Heart right ventricle (tissue), 16 donors: ENCODE data around the gene TMEM269. TPM values are rescaled to one million over a fixed set of nuclear protein-coding genes. Genes with fewer than 3 reads are reported as not detected.

Source experiments
- ATAC-seq, 8 donors: fragments of 200-7000 bp; cut with Tn5 transposase; one replicate each; pipeline ENCODE4 v1.9.1; 2020; ENCODE audit warnings: mild to moderate bottlenecking in 8 of 8, moderate library complexity in 8 of 8, moderate number of reproducible peaks in 1 of 8
- DNase-seq, 2 donors: peaks; one replicate each; pipeline ENCODE4 v3.0.0-alpha.2; 2020
- H3K27ac ChIP-seq, 10 donors: fragments of 200-600 bp; sonication (generic) in 2 of 10; one replicate each; pipeline versions ENCODE4 v1.5.0 to v1.8.0; 2020 to 2022; ENCODE audit warnings: mild to moderate bottlenecking in 3 of 10
- H3K27me3 ChIP-seq, 7 donors: fragments of 200-600 bp; one replicate each; pipeline ENCODE4 v1.8.0; 2021 to 2022; ENCODE audit warnings: mild to moderate bottlenecking in 2 of 7
- H3K36me3 ChIP-seq, 9 donors: fragments of 200-600 bp; sonication (generic) in 1 of 9; one replicate each; pipeline versions ENCODE4 v1.5.0 to v1.8.0; 2020 to 2022; ENCODE audit warnings: mild to moderate bottlenecking in 2 of 9
- H3K4me1 ChIP-seq, 9 donors: fragments of 200-600 bp; sonication (generic) in 1 of 9; one replicate each; pipeline versions ENCODE4 v1.5.0 to v1.8.0; 2020 to 2022; ENCODE audit warnings: mild to moderate bottlenecking in 4 of 9
- H3K4me3 ChIP-seq, 10 donors: fragments of 200-600 bp; sonication (generic) in 2 of 10; one replicate each; pipeline versions ENCODE4 v1.5.0 to v1.8.0; 2020 to 2022; ENCODE audit warnings: mild to moderate bottlenecking in 7 of 10, moderate library complexity in 2 of 10
- H3K9me3 ChIP-seq, 11 donors: fragments of 200-600 bp in 10 of 11; sonication (generic) in 2 of 11; one replicate each; pipeline versions ENCODE4 v1.5.0 to v1.8.0; 2013 to 2022; ENCODE audit warnings: mild to moderate bottlenecking in 2 of 11, control low read depth in 1 of 11, moderate library complexity in 1 of 11
- WGBS, 2 donors: extraction: QIAGEN DNeasy Blood & Tissue Kit; methylation state at CpG; one replicate each; pipeline ENCODE4 v1.1.7; 2013; ENCODE audit warnings: inconsistent platforms in 1 of 2; 5-methylcytosine and 5-hydroxymethylcytosine counted together
- intact Hi-C, 10 donors: fragments of 100-400 bp; cut with DNase I; formaldehyde crosslinking; loops; one replicate each; pipeline versions ENCODE4 v1.11.1 to v1.14.2; 2022
- polyA plus RNA-seq, 2 donors: library from polyadenylated mRNA; stranded (reverse); fragments of 200-250 nt; gene quantifications; one replicate each; pipeline ENCODE4 v1.2.3, GENCODE V29; 2013
- total RNA-seq, 10 donors: library from RNA; stranded (reverse); fragmentation: NEBNext Ultra II Directional in 3 of 10; extraction: Animal tissue kit (Norgen Biotek cat#: 25700) in 3 of 10; gene quantifications; one replicate each; pipeline versions ENCODE4 v1.2.1 to v1.2.4, GENCODE V29; 2021 to 2023
- TF ChIP-seq, protein P1 (sequence below), 9 donors: fragments of 200-600 bp; sonication (generic) in 2 of 9; IDR thresholded peaks; one replicate each; pipeline versions ENCODE4 v1.5.0 to v1.8.0; 2021 to 2022; ENCODE audit warnings: antibody characterized with exemption in 9 of 9, mild to moderate bottlenecking in 5 of 9, moderate library complexity in 1 of 9
- donor health status: Arrhythmogenic right ventricular cardiomyopathy.
- donor health status: ischemic (EF 13 %, LVEDD 7.1; RV severe dilation, severe dysfunction).
- donor health status: healthy with polysubstance abuse.
- donor health status: DM: no; HTN: yes; CAD: no.
- donor health status: DM: no; HTN: no; CAD: no.
- donor health status: ischemic (EF 25% LVEDD 6.9; RV normal size, moderate dysfunction).
- donor health status: ischemic (EF 25% LVEDD 5.7; RV mildly dilated, moderate dysfunction).
- donor health status: healthy.
- donor health status: DM: yes; HTN: yes; CAD: no.
- donor health status: Ischemic cardiomyopathy.
- donor health status: ischemic (EF 35%, LVEDD 5.7; RV mildly dilated, moderate dysfunction).
- donor health status: nonischemic (EF 11% LVEDD 7.7; RV severe dilation, severe dysfunction).
- donor health status: DM: yes; HTN: yes; CAD: no.
- donor health status: PGD.
- donor health status: ischemic (EF 29% LVEDD 5.4; RV normal size, mild dysfunction).
- donor health status: nonischemic (EF 23%, LVEDD 6.1; RV moderate dilation, normal function).

Gene TMEM269
- total and polyA plus RNA-seq, 12 donors, result 0.01 to 0.09 (median 0.07) TPM; not detected in 9

DNA sequence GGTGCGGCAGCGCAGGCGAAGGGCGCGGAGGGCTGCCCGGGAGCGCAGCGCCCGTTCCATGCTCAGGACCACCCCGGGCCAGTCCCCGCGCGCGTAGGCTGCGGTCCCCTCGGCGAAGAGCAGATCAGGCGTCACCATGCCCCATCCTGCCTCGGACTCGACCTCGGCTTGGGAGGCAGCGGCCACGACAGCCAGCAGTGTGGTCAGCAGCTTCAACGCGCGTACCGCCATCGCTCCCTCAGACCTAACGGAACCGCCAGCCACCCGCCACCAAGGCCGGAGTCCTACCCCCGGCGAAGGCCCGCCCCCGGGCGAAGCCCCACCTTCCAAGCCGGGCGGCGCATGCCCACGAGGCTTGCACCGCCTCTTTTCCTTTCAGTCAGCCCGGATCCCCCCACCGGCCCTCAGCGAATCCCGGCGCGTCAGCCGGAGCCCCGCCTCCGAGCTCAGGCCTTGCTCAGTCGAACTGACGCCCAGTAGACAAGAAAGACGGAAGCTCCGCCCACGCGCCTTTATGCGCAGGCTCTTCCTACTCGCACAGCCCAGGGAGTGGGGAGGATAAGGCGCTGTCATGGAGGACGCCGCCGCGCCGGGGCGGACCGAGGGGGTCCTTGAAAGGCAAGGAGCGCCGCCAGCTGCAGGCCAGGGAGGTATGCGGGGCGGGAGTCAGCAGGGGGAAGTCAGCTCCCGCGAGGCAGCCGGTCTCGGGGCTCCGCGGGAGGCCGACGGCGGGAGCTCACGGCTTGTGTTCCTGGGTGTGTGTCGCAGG lies 17.9 kb upstream of the TMEM269 start, which contains the start of the genes C1orf50 and P3H1:
TSS of gene C1orf50 (plus strand) at position 509 of the 769 bp plus-strand sequence. CDS start at position 572, 63 bp downstream.
TSS of gene P3H1 (minus strand) at position 288 of the 769 bp plus-strand sequence. CDS start at position 231, 57 bp downstream.
- H3K36me3 ChIP-seq, result peaks cover 0 to 20% (median 5%) of the 10 kb centered on the region in 9 donors
- intact Hi-C loops, result loop anchor here in 3 of 10 donors (1.0 to 10.0 kb wide), 4 partner anchors 50 to 158 kb away; partner anchors contain the start of genes ERMAP (in 2 of the 3), SVBP (in 2 of the 3) and ZNF691 (in 2 of the 3)
- 0 to 1% methylated on average over 68 to 82 of the region's 82 CpGs for WGBS, 2 donors
- no peaks in the 10 kb centered on the region for H3K27me3 ChIP-seq
- TF ChIP-seq, protein P1, sequence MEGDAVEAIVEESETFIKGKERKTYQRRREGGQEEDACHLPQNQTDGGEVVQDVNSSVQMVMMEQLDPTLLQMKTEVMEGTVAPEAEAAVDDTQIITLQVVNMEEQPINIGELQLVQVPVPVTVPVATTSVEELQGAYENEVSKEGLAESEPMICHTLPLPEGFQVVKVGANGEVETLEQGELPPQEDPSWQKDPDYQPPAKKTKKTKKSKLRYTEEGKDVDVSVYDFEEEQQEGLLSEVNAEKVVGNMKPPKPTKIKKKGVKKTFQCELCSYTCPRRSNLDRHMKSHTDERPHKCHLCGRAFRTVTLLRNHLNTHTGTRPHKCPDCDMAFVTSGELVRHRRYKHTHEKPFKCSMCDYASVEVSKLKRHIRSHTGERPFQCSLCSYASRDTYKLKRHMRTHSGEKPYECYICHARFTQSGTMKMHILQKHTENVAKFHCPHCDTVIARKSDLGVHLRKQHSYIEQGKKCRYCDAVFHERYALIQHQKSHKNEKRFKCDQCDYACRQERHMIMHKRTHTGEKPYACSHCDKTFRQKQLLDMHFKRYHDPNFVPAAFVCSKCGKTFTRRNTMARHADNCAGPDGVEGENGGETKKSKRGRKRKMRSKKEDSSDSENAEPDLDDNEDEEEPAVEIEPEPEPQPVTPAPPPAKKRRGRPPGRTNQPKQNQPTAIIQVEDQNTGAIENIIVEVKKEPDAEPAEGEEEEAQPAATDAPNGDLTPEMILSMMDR (IDR thresholded peaks at IDR 0.05), result peak in 1 of 9 donors; percentile 11
- H3K27ac ChIP-seq, result peak within 1 kb of the TSS; percentile 67 to 98 (median 94)
- H3K4me1 ChIP-seq, result peaks cover 7 to 53% (median 36%) of the 10 kb centered on the region in 9 donors
- DNase-seq (peak; percentile 100), ATAC-seq (peak; percentile 96 to 99 (median 98))
- H3K4me3 ChIP-seq, result peak within 1 kb of the TSS; percentile 73 to 99 (median 93)
- H3K9me3 ChIP-seq, result no peaks in the 10 kb centered on the region

DNA sequence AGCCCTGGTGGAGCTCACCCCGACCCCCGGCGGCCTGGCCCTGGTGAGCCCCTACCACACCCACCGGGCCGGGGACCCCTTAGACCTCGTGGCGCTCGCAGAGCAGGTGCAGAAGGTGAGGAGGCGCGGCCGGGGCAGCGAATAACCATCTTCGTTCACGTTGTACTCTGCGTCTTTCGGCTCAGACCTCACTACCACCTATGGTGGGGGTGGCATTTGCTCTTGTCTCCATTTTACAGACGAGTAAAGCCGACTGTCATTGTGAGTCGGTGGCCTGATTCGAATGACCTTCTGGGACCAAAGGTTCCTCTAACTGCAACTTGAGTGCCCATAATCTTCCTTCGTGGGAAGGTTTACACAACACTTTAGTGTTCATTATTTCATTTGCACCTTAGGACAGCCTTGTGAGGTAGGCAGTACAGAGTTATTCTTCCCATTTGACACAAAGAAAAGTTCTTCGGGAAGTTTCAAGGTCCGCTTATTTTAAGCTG lies 17.2 kb upstream of the TMEM269 start:
- ATAC-seq (peak in 6 of 8 donors; percentile 4 to 67 (median 19)), DNase-seq (no peak)
- no peaks in the 10 kb centered on the region for H3K27me3 ChIP-seq
- 2% methylated on average over 23 of the region's 23 CpGs for whole genome bisulfite sequencing, 2 donors
- peaks cover 7 to 52% (median 36%) of the 10 kb centered on the region in 9 donors for H3K4me1 ChIP-seq
- TF ChIP-seq, protein P1 (IDR thresholded peaks at IDR 0.05), result no peak
- H3K9me3 ChIP-seq, result no peaks in the 10 kb centered on the region
- peak overlapping the region; percentile 73 to 99 (median 93) for H3K4me3 ChIP-seq
- intact Hi-C loops, result loop anchor here in 3 of 10 donors (1.0 to 10.0 kb wide), 4 partner anchors 49 to 157 kb away; partner anchors contain the start of genes ERMAP (in 2 of the 3), SVBP (in 2 of the 3) and ZNF691 (in 2 of the 3)
- H3K27ac ChIP-seq, result peak overlapping the region; percentile 62 to 98 (median 94)
- peaks cover 0 to 18% (median under 1%) of the 10 kb centered on the region in 9 donors for H3K36me3 ChIP-seq

DNA sequence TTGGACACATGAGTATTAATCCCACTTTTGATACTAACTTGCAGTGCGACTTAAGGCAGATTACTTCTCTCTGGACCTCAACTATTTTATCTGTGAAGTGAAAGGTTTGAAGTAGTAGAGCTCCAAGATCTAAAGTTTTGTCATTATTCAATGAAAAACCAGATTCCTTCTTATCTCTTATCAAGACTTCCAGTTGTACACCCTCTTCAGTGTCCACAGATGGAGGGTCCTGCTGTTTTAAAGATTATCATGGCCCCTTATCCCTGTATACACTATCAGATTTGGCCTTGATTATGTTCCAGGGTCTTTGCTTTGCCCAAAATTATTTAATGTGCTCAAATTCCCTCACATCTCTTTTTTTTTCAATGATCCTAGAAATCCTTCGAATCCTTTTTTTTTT lies 16.6 kb upstream of the TMEM269 start:
- Histone ChIP-seq H3K9me3 (no peaks in the 10 kb centered on the region), H3K4me1 (peaks cover 7 to 52% (median 36%) of the 10 kb centered on the region in 9 donors), H3K27me3 (no peaks in the 10 kb centered on the region), H3K27ac (peak overlapping the region in 1 of 10 donors; percentile 98), H3K4me3 (peak overlapping the region in 9 of 10 donors; percentile 73 to 99 (median 93)), H3K36me3 (peaks cover 0 to 20% (median 0%) of the 10 kb centered on the region in 9 donors)
- TF ChIP-seq, protein P1 (IDR thresholded peaks at IDR 0.05), result no peak
- DNase-seq, result no peak
- 75 to 79% methylated on average over 2 of the region's 2 CpGs for WGBS, 2 donors
- intact Hi-C loops, result loop anchor here in 1 of 10 donors (10.0 kb wide), 1 partner anchor 157 kb away; no protein-coding TSS in a partner anchor
- no peak for ATAC-seq

DNA sequence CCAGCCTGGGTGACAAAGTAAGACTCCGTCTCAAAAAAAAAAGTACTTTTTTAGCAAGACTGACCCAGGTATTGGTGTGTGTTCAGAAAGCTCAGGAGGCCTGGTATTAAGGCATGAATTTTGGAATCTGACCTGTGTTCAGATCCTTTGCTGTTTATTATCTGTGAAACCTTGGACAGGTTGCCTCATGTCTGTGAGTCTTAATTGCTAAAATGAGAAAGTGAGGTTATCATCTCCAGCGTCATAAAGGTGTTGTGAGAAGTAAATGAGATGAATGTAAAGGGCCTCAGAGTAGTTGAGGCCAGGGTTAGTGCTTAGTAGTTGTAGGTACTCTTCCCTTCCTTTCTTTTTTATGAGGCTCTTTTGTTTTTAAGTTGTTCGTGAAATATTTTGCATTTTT lies 15.0 kb upstream of the TMEM269 start:
- no peak for ATAC-seq
- H3K27ac ChIP-seq, result no peak overlapping the region
- H3K9me3 ChIP-seq, result no peaks in the 10 kb centered on the region
- TF ChIP-seq, protein P1 (IDR thresholded peaks at IDR 0.05), result no peak
- no peaks in the 10 kb centered on the region for H3K27me3 ChIP-seq
- 81 to 89% methylated on average over 3 of the region's 3 CpGs for WGBS, 2 donors
- DNase-seq, result no peak
- intact Hi-C loops, result loop anchor here in 5 of 10 donors (10.0 kb wide), 1 partner anchor 155 kb away; no protein-coding TSS in a partner anchor
- H3K4me3 ChIP-seq, result no peak overlapping the region
- H3K36me3 ChIP-seq, result peaks cover 0 to 36% (median 12%) of the 10 kb centered on the region in 9 donors
- H3K4me1 ChIP-seq, result peaks cover 6 to 43% (median 27%) of the 10 kb centered on the region in 9 donors
